HG03439 (cell line): ENCODE data around the gene RHOT1.
"Not testable (repeated sequence)": the region's sequence is repeated elsewhere in the genome, so short reads cannot be mapped to it uniquely, and the experiment has no call there.

Source experiments
- ATAC-seq: cut with Tn5 transposase; IDR thresholded peaks from one replicate; pipeline ENCODE4 v1.9.1; 2021; ENCODE audit warnings: mild to moderate bottlenecking, moderate library complexity; ENCODE audit not compliant: unreplicated experiment

Gene RHOT1

DNA sequence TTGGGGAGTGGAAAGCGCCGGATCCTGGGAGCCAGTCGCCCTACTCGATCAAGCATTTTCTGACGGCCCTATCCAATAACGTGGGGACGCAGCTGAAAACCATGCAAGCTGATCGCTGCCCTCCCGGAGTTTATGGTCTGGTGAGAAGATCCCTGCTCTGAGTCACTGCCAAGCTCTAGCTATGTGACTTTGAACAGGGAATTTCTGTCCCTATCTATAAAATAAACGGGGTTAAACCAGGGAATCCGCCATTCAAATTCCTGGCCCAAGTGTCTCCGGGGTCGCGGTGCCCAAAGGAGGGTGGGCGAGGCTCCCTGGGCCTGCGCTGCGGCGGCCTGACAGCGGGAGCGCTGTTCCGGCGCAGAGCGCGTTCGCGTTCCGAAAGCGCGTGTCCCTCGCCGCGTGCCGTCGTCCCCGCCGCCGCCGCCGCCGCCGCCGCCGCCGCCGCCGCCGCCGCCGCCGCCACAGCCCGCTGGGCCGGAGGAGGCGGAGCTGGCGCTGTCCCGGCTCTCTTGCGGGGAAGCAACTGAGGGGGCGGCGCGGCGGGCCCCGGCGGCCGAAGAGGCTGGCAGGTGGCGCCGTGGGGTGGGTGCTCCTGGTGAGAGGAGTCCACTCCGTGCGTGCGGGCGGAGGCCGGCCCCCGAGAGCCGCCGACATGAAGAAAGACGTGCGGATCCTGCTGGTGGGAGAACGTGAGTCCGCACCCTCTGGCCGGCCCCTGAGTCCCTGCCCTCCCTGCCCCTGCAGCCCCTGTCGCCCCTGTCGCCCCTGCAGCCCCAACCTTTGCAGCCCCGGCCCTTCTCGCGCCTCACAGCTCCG is at the start of gene RHOT1:
Gene RHOT1, plus strand, starts transcription at position 465 of the 819 bp plus-strand sequence. Its CDS starts 191 bp downstream, at position 656.
- peak; percentile 77 for ATAC-seq

GRCh38 chr17:32099686-32100085 is 42.6 kb upstream of the RHOT1 start:
- no peak for ATAC-seq

DNA sequence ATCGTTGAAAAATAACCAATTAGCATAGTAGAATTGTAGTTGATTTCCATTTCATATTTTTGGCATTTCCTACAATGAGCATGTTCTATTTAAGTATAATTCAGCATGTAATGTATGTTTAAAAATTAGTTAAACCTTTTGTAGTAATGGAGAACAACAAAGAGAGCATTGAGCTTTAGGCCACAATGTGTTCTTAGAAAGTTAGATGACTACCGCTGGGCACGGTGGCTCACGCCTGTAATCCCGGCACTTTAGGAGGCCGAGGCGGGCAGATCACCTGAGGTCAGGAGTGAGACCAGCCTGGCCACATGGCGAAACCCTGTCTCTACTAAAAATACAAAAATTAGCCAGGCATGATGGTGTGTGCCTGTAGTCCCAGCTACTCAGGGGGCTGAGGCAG is 42.0 kb upstream of the RHOT1 start:
- not testable (repeated sequence) for ATAC-seq

DNA sequence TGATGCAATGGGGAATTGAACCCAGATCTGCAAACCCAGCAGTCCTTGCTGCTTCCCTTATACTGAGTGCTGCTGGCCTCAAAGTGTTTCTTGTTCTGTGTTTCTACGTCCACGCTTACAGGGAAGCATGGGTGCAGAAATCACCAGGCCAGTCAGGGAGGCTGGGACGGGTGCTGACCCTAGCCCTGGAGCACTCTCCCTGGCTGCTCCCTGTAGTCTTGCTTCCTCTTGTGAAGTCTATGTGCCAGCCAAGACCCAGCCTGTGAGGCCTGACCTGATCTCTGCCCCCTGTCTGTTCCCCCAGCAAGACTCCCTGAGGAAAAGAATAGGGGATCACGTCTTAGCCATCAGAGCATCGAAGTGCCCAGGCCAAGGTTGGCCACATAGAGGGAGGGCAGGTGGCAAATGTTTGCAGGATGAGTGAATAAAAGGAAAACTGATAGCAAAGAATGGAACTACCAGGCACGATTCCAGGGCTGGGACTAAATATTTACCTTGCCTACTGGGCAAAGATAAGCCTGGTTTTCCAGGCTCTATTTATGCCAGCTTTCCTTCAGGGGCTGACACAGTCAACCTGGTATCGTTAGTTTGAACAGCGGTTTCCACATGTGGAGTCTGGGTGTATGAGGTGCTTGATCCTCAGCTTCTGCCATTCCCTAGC is 41.2 kb upstream of the RHOT1 start:
- no peak for ATAC-seq

DNA sequence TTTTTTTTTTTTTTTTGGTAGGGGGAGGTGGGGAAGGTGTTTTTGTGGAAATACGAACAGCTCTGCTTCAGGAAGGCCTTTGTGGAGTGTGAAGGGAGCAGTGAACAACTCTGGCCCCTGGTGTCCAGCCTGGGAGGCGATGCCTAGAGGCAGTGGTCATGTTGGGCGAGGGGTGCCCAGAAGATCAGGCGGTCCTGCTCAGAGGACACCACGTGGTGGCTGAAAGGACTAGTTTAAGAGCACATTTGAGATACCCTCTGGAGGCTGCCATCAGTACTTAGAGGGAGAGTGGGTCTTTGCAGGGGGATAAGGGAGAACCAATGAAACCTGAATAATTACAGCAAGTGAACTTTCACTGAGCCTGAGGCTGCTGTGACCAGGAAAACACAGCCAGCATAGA is 40.1 kb upstream of the RHOT1 start:
- no peak for ATAC-seq

DNA sequence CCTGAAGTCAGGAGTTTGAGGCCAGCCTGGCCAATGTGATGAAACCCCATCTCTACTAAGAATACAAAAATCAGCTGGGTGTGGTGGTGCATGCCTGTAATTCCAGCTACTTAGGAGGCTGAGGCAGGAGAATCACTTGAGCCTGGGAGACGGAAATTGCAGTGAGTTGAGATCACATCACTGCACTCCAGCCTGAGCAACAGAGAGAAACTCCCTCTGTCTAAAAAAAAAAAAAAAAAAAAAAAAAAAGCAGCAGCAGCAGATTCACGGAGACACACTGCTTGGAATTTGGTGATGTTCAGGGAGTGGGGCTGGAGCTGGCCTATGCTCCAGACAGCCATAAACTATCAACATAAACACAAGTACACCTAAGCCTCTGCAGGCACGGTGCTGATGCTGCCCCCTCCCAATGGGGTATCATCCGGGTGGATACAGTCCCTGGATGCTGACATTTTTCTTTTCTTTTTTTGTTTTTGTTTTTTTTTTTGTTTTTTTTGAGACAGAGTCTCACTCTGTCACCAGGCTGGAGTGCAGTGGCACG is 39.6 kb upstream of the RHOT1 start:
- ATAC-seq = no peak

- ATAC-seq = no peak
Observed at GRCh38 chr17:32103476-32104113, 38.7 kb upstream of the RHOT1 start.

- ATAC-seq = no peak
Observed at GRCh38 chr17:32104158-32104557, 38.1 kb upstream of the RHOT1 start.

DNA sequence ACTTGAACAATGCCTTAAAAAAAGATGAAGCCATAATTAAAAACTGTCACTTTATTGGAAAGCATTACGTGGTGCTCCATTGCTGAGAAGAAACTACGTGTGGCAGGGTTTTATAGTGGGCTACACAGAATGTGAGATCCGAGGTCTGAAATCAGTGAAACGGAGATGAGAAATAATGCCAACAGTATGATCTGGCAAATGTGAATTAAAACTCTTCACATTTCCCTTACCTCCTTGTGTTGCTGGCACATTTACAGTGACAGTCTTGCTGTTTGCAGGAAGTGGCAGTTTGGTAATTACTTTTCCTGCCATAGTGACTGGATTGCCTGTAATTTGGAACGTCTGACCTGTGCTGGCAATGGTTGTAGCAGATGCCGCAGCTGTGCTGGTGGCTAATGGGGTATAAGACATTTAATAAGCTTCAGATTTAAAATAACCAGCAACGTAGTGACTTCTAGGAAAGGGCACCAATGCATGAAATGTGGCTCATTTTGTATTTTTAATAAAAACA is 35.8 kb upstream of the RHOT1 start:
- not testable (repeated sequence) for ATAC-seq

DNA sequence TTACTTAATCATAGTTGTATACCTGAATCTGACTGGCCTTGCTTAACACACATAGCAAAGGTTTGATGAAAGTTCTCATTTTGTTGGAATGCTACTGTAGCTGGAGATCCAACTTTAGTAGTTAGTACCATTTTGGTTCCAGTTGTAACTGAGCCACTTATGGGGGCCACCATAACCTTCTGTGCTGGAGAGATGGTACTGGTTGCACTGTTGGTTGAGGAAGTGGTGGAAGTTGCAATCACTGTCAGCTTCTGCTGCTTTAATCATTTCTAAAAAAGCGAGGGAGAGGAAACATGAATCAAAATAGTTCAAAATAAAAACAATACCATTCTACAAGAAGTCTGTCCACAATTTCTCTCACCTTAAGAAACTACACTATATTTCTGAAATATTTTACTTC is 35.1 kb upstream of the RHOT1 start:
- ATAC-seq = not testable (repeated sequence)

DNA sequence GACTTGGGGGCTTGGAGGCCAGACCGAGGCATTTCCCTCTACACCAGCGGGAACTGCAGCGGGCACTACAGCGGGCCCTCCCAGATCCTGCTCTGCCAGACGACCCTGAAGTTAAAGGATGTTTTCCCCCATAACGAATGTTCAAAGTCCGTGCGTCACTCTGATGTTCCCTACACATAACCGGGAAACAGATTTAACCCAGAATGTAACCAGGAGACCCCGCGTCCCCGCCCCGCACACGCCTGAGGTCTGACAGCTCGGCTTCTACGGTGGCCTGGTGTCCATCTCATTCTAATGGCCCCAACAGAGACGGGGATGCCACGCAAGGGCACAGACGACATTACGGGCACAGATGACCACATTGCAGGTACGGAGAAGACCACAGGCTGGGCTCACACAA is 31.7 kb upstream of the RHOT1 start:
- no peak for ATAC-seq

DNA sequence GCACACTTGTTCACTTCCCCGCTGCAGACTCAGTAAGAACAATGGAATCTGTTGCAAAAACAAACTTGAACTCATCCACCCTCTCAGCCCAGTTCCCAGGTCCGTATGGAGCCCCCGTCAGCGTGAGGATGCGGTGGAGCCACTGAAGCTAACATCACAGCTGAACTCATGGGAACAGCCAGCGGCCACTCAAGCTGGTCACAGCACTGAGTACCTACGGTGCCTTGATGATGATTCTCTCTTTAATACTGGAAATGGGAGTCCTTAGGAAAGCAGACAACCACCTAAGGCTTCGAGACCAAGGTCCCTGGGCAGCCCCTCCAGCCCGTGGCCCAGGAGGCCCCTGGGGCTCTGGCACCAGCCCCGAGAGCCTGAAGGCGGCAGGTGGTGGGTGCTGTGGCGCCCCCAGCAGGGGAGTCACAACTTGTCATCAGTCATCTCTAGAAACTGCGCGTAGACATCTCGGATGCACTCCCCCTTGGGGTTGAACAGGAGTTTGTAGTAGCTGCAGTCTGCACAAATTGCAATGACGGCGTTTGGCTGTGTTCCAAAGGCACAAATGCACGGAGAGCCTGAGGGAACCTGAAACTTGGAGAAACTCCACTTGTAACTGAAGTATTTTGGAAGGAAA is 31.0 kb upstream of the RHOT1 start:
- no peak for ATAC-seq

- ATAC-seq = no peak
Observed at GRCh38 chr17:32112416-32112815, 29.9 kb upstream of the RHOT1 start.

- ATAC-seq = no peak
Observed at GRCh38 chr17:32114536-32114935, 27.8 kb upstream of the RHOT1 start.

GRCh38 chr17:32115546-32115945 is 26.8 kb upstream of the RHOT1 start:
- ATAC-seq = not testable (repeated sequence)

DNA sequence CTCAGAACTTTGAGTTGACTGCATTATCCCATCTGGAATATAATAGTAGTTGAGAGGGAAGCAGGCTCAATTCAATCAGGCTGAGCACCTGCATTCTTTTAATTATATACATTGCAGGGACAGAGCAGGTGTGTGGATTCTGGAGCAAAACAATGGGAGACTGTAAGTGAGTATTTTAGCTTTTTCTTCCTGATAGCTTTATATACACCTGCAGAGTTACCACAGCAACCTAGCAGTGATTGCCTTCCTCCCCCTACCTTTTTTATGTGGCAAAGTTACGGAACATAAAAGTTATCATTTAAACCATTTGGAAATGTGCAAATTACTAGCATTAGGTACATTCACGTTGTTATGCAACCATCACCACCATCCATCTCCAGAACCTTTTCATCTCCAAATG is 25.4 kb upstream of the RHOT1 start:
- no peak for ATAC-seq

GRCh38 chr17:32117399-32117798 is 24.9 kb upstream of the RHOT1 start:
- ATAC-seq = no peak

DNA sequence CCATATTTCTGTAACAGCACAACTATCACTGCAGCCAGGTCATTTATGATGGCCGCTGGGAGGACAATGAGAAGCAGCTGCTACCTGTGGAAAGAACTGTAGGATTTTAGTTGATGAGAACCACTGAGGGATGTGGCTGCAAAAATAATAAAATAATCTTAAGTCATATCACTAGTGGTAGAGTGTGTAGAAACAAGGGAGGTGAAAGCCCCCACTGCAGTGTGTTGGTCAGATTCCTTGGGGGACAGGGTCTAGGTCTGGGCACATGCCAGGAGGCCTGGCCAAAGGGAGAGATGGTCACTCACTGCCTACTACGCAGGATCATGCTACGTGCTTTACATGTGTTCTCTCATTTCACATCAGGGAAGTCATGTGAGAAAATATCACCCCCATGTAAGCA is 24.2 kb upstream of the RHOT1 start:
- ATAC-seq = not testable (repeated sequence)

- no peak for ATAC-seq
Observed at GRCh38 chr17:32118835-32119234, 23.5 kb upstream of the RHOT1 start.

- ATAC-seq = no peak
Observed at GRCh38 chr17:32120141-32120540, 22.2 kb upstream of the RHOT1 start.

DNA sequence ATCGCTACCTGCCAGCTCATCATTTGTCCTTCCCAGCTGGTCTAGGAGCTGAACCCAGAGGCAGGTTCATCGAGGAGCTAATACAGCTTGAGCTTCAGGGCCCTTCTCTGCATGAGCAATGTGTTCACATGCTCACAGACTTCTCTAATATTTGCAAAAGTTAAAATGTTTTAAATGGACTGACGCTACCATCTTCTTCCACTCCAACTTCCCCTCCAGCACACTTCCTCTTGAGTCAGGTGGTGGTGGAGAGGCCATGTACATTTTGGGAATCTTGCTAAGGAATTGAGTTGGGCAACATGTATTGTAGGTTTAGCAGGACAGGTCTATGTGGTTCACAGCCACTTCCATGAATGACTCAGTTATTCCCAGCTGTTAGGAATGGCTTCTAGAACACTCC is 21.6 kb upstream of the RHOT1 start:
- no peak for ATAC-seq
